HL-60 (cell line): ENCODE results near the gene NBEAL1.

Experiments used
- CTCF ChIP-seq: IDR thresholded peaks from one replicate; pipeline ENCODE4 v1.5.1; 2011; ENCODE audit warnings: low read length, control low read depth, inconsistent platforms; ENCODE audit not compliant: insufficient read depth
- POLR2AphosphoS5 ChIP-seq: IDR thresholded peaks from 2 replicates; pipeline ENCODE4 v1.6.1; 2012; ENCODE audit warnings: low read depth
- REST ChIP-seq: IDR thresholded peaks from 2 replicates; pipeline ENCODE4 v1.6.1; 2012; ENCODE audit warnings: low read depth; ENCODE audit not compliant: insufficient replicate concordance

- no peak for TF ChIP-seq POLR2AphosphoS5
- TF ChIP-seq CTCF = no peak
- TF ChIP-seq REST = no peak
Observed at GRCh38 chr2:203021991-203022390, 7.3 kb downstream of the NBEAL1 start.
